GM18909 (cell line): ENCODE results near the gene PRDM16.

ENCODE experiments used
- ATAC-seq: cut with Tn5 transposase; IDR thresholded peaks from one replicate; pipeline ENCODE4 v1.9.1; 2021; ENCODE audit warnings: mild to moderate bottlenecking; ENCODE audit not compliant: unreplicated experiment, poor library complexity

PRDM16 gene

DNA sequence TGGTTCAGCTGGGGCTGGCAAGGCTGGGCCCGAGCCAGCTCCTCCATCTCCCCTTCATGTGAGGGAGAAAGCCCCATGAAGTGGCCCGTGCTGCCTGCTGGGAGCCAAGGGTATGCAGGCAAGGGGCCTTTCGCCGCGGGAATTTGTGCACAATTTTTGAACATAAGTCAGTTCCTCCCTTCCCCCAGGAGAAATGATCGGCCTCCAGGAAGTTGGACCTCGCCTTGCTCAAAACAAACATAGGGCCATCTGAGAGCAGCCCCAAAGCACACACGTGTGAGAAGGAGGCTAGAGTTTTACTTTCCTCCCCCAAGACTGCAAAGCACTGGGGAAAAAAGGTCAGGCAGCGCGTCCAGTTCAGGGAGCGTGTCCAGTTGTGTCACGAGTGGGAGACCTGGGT, 64.7 kb downstream of the PRDM16 start:
- ATAC-seq = no peak

DNA sequence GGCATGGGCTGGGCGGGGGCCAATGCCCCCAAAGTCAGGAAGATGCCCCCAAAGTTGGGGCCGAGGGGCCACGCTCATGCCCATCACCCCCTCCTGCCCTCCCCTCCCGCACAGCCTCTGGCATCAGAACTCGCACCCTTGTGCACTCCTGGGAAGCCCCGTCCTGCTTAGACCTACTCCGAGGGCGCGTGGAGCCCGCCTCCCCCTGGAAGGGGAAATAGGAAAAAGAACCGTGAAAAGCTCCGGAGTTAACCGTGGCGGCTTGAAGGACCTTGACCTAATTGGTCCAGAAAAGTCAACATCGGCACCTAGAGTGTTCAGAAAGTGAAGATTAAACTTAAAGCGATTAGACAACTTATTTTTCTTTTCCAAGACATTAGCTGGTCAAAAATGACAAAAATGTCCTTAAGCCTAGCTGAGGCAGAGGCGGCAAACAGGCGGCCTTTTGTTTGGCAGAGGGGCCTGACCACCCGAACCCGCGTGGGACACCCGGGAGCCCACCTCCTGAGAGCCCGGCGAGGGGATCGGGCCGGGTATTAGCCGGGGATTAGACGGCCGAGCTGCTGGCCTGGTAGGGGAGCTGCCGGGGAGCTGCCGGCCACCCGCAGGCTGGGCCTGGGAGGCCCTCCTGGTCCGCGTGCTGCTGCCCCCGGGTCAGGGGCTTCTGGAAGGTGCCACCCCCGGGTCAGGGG, 65.5 kb downstream of the PRDM16 start:
- ATAC-seq = no peak

DNA sequence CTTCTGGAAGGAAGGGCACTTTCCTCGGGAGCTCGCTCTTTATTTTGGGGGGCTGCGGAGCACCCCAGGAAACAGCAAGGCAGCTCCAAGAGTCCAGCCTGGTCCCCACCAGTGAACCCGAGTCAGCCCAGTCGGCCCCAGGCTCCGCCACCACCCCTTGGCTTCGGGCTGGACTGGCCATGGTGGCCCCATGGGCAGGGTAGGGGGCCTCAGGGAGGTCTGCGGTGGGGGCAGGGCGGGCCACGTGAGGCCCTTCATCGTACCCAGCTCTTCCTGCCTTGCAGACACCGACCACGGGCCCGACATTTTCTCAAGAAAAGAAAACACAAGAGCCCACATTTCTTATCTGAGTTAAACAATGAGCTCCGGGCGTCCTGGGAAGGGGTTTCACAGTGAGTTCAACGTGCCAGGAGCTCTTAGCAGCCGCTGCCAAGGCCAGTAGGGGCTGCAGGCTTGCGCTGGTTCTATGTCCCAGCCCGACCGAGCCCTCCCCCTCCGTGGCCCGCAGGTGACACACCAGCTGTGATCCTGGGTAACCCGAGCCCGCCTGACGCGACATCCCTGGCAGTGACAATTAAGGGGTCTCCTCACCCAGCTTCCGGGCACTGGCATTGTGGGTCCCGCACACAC, 66.2 kb downstream of the PRDM16 start:
- ATAC-seq = no peak

DNA sequence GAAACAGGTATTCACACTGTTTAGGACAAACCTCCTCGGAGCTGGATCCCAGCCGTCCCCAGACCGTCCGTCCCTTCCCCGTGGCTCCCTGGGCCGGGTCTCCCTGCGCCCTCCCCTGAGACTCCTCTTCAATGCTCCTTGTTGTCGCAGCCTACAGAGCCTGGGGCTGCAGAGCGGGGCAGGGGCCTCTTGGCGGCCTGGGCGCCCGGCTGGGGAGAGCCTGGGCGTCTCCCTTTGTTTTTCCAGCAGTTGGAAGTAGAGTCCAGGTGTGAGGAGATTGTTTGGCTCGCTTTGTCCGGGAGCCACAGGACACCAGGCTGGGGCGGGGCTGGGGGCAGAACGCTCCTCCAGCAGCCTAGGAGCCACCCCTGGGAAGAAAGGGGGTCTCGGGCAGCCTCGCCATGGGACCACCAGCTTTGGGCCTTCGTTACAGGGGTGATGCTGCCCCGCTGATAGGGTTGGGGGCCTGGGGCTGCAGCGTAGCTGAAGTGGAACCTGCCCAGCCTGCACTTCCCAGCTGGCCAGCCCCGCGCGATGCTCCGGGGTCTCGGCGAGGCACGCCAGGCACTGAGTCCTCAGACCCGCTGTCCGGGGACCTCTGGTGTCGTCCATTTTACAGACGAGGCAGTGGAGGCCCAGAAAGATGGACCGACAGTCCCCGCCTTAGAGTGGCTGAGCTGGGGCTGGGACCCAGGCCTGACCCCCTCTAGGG, 66.9 kb downstream of the PRDM16 start:
- ATAC-seq = no peak

DNA sequence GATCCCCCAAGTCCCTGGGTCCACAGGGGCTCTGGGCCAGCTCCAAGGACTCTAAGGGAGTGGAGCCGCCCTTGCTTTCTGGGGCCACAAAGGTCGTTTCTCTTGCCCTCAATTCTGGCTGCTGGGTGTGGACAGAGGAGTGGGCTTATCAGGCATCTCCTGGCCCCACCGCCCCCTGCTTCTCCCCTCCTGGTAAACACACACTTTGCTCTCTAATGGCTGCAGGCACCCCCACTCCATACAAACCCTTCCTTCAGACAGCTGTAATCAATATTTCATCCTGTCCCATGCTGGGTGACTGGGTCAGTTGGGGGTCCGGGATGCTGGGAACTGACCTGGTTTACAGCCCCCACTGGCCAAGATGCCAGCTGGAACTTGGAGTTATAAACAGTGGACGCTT, 67.5 kb downstream of the PRDM16 start:
- ATAC-seq = no peak

DNA sequence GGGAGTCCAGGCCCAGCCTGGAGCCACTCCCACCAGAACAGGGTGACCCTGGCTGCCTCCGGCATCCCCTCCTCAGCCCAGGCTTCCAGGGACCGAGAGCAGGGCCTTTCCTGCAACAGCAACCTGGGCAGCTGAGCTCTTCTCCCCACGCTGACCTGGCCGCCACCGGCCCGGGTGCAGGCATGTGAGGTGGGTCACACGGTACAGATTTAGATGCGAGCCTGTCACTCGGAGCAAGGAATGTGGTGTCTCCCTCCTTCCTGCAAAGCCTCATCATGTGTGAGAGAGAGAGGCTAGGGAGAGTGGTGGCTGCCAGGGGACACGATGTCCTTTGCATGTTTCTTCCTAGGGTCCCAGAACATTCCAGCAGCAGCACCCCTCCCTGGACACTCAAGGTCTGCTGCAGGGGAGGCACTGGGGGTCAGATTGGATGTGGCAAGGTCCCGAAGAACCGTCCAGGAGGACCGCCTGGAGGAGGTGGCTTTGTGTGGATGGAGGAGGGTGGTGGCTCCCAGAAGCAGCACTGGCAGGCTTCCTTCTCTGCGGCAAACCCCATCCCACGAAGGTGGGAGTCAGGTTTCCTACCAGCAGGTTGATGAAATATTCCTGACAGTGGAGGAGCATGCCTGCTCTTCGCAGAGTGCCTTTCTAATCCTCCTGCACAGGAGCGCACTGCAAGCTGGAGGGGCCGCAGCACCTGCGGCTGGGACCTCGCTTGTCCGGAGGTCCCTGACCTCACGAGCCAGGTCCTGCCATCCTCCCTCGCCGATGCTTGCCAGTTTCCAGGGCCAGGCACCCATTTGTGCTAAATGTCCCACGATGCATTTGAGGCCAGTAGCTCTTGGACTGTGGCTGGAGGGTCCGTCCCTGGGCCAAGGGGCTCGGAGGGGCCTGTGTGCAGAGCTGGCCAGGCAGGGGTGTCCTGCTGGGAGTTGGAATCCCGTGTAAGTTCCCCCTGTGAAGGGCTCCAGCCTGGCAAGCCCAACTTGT, 68.4 kb downstream of the PRDM16 start:
- ATAC-seq = no peak

DNA sequence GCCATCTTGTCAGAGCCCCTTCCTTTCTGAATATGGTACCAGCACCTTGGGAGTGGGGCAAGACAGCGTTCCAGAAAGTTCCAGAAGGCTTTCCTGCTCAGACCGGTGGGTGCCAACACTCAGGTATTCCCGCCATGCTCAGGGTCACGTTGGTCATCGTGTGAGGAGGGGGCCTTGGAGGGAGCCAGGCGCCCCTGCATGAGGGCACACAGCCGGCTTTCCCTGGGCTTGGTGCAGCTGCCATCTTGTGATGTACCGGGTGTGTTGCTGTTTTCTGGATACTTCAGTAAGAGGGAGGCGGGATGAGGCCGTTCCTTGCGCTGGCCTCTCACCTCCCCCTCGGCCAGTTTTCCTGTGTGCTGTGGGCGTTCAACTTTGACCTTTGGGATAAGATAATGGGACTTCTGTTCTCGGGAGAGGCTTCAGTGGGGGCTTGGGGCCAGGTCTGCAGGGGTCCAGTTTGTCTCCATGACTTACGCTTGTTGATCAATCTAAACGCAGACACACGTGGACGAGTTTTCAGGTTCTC, 69.7 kb downstream of the PRDM16 start:
- ATAC-seq = no peak

DNA sequence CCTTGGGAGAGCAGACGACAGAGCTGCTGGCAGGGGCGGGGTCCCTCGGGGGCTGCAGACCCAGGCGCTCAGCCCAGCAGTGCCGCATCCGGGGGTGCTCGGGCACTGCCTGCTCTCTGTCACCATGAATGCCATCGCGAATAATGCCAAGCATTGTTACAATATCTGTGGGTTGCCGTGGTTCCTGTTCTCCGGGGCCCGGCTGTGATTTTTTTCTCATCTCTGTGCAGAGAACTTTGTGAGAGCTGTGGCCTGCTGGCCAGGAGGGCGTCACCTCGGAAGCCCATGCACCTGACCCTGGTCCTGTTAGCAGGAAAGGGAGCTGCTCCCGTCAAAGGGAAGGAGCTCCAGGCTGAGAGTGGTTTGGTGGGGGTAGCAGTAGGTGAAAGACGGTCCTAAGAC, 70.4 kb downstream of the PRDM16 start:
- ATAC-seq = no peak

DNA sequence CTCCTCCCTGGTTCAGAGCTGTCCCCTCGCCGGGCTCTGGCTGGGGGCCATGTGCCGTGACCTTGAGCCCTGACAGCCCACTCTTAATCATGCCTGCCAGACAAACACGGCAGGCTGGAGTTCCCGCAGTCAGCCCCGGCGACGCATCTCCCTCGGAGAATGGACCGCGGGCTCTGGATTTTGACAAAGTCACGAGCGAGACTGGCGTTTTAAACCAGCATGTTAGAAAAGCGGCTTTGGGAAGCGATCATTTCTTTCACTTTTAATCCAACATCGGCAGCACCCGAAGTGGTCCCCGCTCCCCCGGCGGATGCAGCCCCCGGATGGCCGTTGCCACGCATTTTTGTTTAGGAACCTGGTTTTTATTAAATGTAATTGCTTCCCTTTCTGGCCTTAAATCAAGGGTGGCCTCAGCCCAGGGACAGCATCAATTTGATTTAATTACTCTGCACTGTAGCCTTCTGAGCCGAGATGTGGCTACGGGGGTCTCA, 70.9 kb downstream of the PRDM16 start:
- ATAC-seq = no peak

DNA sequence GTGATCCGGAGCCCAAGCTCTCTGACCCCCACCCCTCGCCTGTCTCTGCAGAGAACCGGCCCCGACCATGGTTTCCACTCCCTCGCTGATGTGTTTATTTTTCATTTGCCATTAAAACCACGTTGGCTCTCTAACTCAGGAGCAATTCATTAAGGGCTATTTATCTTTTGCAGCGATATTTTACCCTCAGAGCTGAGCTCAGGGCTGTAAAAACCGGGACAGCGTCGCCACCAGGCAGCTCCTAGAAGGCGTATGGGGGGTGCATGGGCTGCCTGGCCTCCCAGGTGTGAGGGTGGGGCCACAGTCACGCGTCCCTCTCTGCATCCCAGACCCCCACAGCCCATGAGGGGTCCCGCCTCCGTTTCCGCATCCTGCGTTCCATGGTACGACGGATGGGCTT, 71.4 kb downstream of the PRDM16 start:
- ATAC-seq = no peak

DNA sequence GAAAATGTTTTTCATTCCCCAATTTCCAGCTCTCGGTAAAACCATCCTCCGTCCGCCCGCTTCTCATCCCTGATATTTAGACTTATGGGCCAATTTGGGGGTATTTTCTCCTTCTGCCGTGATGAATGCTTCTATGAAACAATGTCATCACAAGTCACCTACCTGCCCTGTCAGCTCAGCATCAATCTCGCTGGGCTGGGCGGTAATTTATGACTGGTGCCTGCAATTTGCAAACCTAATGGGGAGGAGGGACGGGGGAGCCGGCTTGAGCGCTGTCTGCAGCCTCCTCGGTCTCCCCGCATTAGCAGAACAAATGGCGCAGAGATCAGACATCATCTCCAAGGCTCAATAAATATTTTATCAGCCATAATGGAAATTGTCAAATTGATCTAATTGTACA, 72.1 kb downstream of the PRDM16 start:
- ATAC-seq = no peak

DNA sequence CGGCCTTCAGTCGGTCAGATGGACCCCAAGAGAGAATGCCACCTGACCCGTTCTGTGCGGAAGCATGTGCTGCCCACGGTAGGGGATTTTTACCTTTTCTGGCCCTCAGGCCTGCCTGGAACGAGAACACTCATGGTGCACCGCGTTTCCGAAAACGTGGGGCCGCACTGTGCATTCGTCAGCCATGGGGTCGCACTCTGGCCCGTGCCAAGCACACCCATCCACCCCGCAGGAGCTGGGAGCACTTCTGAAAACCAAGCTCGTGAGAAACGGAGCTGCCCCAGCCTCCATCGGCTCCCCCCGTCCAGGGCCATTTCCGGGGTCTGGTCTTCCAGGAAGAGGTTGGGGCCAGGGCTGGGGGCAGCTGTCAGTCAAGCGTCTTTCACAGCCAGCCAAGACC, 72.8 kb downstream of the PRDM16 start:
- no peak for ATAC-seq

DNA sequence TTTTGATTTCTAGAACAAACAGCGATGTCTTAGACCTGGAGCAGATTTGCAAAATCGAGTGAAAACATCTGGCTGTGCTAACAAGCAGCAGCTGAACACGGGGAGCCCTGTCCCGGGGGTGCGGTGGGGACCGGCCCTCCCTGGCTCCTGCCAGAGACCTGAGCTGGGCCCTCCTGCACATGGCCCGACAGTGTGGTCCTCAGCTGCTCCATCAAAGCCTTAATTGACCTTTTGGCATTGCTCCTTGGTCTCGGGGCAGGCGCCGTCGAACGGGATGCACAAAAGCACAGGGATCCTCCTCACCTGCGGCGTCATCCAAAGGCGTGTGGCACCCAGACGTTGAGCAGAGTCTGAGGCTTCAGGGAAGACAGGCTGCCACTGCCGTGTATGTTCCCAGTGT, 73.2 kb downstream of the PRDM16 start:
- no peak for ATAC-seq

DNA sequence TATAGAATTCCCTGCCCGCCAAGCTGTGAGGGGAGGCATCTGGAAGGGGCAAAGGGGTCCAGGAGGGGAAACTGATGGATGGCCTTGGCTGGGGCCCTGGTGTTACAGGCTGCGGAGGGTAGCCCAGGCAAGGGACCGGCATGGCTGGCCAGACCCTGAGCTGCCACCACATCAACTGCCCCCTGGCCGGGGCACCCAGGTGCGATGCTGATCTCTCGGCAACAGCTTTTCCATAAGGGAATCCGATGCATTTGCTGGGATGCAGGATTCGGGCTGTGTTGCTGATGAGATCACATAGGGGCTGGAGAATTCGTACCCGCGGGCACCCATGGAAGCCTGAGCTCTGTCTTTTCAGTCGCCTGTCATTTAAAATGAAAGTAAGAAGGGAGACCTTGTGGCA, 73.7 kb downstream of the PRDM16 start:
- ATAC-seq = no peak

DNA sequence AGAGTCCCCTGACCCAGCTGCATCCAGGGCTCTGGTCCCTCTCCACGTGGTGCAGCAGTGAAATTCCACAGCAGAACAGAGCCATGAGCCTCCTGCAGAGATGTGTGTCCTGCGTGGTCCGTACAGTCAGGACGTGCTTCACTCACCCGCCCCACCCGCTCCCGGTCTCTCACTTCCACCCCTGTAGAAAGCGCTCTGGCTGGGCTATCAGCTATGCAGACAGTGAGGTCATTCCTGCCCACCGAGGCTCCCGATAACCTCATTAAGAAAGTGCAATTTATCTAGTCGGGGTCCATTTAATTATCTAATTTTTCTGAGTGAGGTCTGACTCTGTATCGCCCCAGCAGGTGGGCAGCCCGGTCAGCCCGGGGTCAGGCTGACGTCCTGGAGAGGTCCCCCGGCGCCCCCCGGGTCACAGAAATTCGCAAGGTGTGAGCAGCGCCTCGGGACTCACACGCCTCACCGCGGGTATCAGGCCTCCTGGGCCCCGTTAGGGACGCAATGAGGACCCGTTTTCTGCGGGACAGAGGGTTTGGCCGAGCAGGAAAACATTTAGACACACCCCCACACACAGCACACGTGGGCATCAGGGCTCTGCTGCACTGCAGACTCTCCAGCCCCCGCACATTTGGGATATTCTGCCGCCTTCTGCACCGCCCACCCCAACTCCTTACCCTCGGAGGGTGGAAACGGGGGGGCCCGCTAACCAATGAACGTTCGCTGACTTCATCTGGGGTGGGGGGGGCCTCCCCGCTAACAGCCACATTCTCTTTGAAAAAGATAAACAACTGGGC, 76.7 kb downstream of the PRDM16 start:
- no peak for ATAC-seq

DNA sequence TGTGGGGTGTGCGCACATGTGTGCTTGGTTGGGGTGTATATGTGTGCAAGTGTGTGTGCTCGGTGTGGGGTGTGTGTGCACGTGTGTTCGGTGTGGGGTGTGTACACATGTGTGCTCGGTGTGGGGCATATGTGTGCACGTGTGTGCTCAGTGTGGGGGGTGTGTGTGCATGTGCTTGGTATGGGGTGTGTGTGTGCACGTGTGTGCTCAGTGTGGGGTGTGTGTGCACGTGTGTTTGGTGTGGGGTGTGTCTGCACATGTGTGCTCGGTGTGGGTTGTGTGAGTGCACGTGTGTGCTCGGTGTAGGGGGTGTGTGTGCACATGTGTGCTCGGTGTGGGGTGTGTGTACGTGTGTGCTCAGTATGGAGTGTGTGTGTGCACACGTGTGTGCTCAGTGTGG, 77.5 kb downstream of the PRDM16 start:
- ATAC-seq = no peak

DNA sequence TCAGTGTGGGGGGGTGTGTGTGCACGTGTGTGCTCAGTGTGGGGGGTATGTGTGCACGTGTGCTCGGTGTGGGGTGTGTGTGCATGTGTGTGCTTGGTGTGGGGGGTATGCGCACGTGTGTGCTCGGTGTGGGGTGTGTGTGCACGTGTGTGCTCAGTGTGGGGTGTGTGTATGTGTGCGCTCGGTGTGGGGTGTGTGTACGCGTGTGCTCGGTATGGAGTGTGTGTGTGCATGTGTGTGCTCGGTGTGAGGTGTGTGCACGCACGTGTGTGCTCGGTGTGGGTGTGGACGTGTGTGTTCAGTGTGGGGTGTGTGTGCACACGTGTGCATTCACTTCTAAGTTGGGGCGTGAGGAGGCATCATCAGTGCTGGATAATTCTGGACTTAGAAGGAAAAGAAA, 77.9 kb downstream of the PRDM16 start:
- no peak for ATAC-seq

DNA sequence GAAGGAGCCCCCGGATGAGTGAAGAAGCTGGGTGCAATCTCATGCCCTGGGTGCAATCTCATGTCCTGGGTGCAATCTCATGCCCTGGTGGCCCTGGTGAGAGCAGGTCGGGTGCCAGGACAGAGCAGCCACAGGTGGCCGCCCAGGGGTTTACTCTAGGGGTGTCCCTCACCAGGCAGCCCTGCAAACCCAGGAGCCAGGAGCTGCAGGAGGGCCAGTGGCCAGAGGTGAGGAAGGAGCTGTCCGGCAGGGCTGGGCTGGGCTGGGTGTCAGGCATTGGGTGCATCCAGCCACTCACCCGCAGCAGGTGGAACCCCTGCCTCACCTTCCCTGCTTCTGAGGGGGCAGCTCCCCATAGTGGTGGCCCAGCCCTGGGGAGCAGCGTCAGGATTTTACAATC, 79.2 kb downstream of the PRDM16 start:
- no peak for ATAC-seq

DNA sequence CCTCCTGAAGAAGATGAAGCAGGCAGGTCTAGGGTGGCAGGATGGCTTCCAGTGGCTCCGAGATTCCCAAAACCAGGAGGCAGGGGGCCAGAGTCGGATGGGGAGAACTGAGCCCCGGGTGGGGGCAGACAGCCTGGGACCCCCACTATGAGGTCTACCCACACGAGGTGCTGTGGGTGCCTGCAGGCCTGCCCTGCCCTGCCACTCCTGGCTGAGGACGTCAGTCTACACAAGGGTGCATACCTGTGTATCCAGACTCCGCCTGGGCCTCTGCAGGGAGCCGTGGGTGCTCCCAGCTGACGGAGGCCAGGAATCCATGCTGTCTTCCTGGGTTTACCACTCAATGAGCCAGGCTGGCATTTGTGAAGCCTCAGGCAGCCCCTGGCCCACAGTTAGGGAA, 80.3 kb downstream of the PRDM16 start:
- ATAC-seq = no peak
